GM18507 (cell line): ENCODE results near the gene IGFBP1.

Experiments
- DNase-seq: peaks from one replicate; pipeline ENCODE4 v3.0.0; 2011; ENCODE audit warnings: low read depth; ENCODE audit not compliant: insufficient read length; ENCODE audit errors: extremely low spot score
- FAIRE-seq: peaks from 2 replicates; lab custom pipeline; 2011; peaks lifted over from hg19 to GRCh38; lab: Jason Lieb, UNC

IGFBP1 gene

GRCh38 chr7:45894665-45895062, 6.4 kb downstream of the IGFBP1 start:
- FAIRE-seq, result no peak
- DNase-seq, result no peak

GRCh38 chr7:45897042-45897690, 8.9 kb downstream of the IGFBP1 start:
- DNase-seq (no peak), FAIRE-seq (no peak)

- DNase-seq (no peak), FAIRE-seq (no peak)
These were observed 9.9 kb downstream of the IGFBP1 start for GRCh38 chr7:45898222-45898621.

- no peak for DNase-seq
- FAIRE-seq, result no peak
These were observed 13.3 kb downstream of the IGFBP1 start for GRCh38 chr7:45901566-45901965.

- no peak for FAIRE-seq
- no peak for DNase-seq
These were observed 14.5 kb downstream of the IGFBP1 start for GRCh38 chr7:45902820-45903219.

- FAIRE-seq (no peak), DNase-seq (no peak)
These were observed 21.3 kb downstream of the IGFBP1 start for GRCh38 chr7:45909561-45909960.

- DNase-seq (no peak), FAIRE-seq (no peak)
These were observed 22.6 kb downstream of the IGFBP1 start for GRCh38 chr7:45910855-45911254.

GRCh38 chr7:45911311-45911710, 23.0 kb downstream of the IGFBP1 start:
- no peak for FAIRE-seq
- no peak for DNase-seq

GRCh38 chr7:45912972-45913371, 24.7 kb downstream of the IGFBP1 start:
- FAIRE-seq (no peak), DNase-seq (no peak)

- no peak for FAIRE-seq
These were observed 26.6 kb downstream of the IGFBP1 start for GRCh38 chr7:45914911-45915310.

GRCh38 chr7:45915606-45916005, 27.3 kb downstream of the IGFBP1 start:
- FAIRE-seq (no peak), DNase-seq (no peak)

More at GRCh38 chr7:45914911-45915310, 26.6 kb downstream of the IGFBP1 start:
- DNase-seq, result no peak

GRCh38 chr7:45917064-45917463, 28.8 kb downstream of the IGFBP1 start:
- DNase-seq, result no peak
- no peak for FAIRE-seq

GRCh38 chr7:45917658-45918057, 29.4 kb downstream of the IGFBP1 start:
- peak; percentile 90 for FAIRE-seq
- peak; percentile 59 for DNase-seq

GRCh38 chr7:45918556-45918955, 30.3 kb downstream of the IGFBP1 start:
- no peak for FAIRE-seq
- no peak for DNase-seq

GRCh38 chr7:45919231-45919784, 31.0 kb downstream of the IGFBP1 start:
- FAIRE-seq, result no peak

GRCh38 chr7:45919993-45920459, 31.7 kb downstream of the IGFBP1 start:
- no peak for FAIRE-seq

More at GRCh38 chr7:45919231-45919784, 31.0 kb downstream of the IGFBP1 start:
- no peak for DNase-seq

GRCh38 chr7:45920502-45921380, 32.5 kb downstream of the IGFBP1 start, which contains the start of gene IGFBP3:
Gene IGFBP3 (minus strand): TSS chr7:45921272. CDS start chr7:45921140, 132 bp downstream.
- no peak for DNase-seq
- FAIRE-seq, result no peak

More at GRCh38 chr7:45919993-45920459, 31.7 kb downstream of the IGFBP1 start:
- DNase-seq, result no peak

GRCh38 chr7:45921381-45921698, 33.1 kb downstream of the IGFBP1 start:
- no peak for FAIRE-seq
- DNase-seq, result no peak

GRCh38 chr7:45921699-45922519, 33.6 kb downstream of the IGFBP1 start:
- DNase-seq, result no peak
- FAIRE-seq, result no peak

GRCh38 chr7:45922810-45923209, 34.5 kb downstream of the IGFBP1 start:
- DNase-seq, result no peak
- no peak for FAIRE-seq
